Activated T-helper 9 cell treated with anti-CD3 and anti-CD28 coated beads, Interleukin-2, amount 50 U/mL, for 16 hours (primary cell): ENCODE measurements around the gene HK2.
"Not testable (repeated sequence)": the region's sequence is repeated elsewhere in the genome, so short reads cannot be mapped to it uniquely, and the experiment has no call there.

Experiments used
- DNase-seq: peaks from one replicate; pipeline ENCODE4 v3.0.0-alpha.2; 2020; ENCODE audit warnings: low read depth

The HK2 gene

DNA sequence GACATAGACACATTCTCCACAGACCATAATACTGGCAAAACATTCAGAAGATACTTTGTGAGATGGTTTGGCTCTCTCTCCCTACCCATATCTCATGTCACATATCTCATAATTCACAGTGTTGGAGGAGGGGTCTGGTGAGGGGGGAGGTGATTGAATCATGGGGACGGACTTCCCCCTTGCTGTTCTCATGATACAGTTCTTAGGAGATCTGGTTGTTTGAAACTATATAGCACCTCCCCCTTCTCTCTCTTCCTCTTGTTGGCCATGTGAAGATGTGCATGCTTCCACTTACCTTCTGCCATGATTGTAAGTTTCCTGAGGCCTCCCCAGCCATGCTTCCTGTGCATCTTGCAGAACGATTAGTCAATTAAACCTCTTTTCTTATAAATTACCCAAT is 61.1 kb downstream of the HK2 start:
- DNase-seq = no peak

- DNase-seq = no peak
Measured at GRCh38 chr2:74896232-74896631, 62.3 kb downstream of the HK2 start.

GRCh38 chr2:74900225-74900624 is 66.3 kb downstream of the HK2 start:
- not testable (repeated sequence) for DNase-seq

DNA sequence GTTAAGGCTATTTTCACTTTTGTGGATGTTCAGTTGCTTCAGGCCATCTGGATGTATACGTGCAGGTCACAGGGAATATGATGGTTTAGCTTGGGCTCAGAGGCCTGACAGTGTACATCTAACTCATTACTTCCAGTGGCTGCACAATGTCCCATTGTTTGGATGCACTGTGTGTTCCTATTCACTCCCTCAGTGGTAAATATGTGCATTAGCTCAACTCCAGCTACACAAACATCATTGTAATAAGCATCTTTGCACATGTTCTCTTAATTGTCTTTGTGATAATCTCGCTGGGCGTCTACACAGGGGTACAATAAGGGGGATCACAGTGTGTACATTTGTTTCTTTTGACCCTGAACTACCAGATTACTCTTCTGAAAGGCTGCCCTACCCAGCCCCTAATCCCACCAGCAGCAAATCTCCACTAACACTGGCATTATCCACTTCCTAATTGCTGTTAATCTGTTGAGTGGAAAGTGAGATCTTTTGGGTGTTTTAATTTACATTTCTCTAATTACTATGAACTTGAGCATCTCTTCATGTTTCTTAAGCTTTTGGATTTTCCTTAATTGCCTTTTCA is 68.4 kb downstream of the HK2 start:
- DNase-seq = no peak

DNA sequence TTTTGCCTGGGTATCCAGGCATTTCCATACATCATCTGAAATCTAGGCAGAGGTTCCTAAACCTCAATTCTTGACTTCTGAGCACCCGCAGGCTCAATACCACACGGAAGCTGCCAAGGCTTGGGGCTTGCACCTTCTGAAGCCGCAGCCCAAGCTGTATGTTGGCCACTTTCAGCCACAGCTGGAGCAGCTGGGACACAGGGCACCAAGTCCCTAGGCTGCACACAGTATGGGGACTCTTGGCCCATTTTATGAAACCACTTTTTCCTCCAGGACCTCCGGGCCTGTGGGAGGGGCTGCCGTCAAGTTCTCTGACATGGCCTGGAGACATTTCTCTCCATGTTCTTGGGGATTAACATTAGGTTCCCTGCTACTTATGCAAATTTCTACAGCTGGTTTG is 72.5 kb downstream of the HK2 start:
- no peak for DNase-seq

- DNase-seq = not testable (repeated sequence)
Measured at GRCh38 chr2:74907560-74907959, 73.6 kb downstream of the HK2 start.

- DNase-seq = no peak
Measured at GRCh38 chr2:74908748-74909444, 75.0 kb downstream of the HK2 start.

- no peak for DNase-seq
Measured at GRCh38 chr2:74910245-74910644, 76.3 kb downstream of the HK2 start.

DNA sequence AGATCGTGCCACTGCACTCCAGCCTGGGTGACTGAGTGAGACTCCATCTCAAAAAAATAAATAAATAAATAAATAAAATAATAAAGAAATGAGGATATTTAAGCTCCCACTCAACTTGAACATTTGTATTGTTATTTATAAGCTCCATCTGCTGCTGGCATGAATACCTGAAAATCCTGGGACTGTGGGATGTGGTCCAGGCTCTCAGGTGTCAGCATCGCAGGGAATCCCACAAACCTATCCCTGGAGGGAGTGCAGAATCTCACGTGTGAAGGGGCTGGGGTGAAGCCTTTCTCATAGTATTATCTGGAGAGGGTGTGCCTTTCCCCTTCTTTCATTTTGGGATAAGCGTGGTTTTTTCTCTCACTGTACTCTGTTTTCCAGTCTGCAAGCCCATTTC is 77.1 kb downstream of the HK2 start:
- no peak for DNase-seq

- no peak for DNase-seq
Measured at GRCh38 chr2:74915743-74916142, 81.8 kb downstream of the HK2 start.

- no peak for DNase-seq
Measured at GRCh38 chr2:74916394-74916793, 82.5 kb downstream of the HK2 start.

GRCh38 chr2:74917702-74918619 is 84.0 kb downstream of the HK2 start:
- DNase-seq = no peak

DNA sequence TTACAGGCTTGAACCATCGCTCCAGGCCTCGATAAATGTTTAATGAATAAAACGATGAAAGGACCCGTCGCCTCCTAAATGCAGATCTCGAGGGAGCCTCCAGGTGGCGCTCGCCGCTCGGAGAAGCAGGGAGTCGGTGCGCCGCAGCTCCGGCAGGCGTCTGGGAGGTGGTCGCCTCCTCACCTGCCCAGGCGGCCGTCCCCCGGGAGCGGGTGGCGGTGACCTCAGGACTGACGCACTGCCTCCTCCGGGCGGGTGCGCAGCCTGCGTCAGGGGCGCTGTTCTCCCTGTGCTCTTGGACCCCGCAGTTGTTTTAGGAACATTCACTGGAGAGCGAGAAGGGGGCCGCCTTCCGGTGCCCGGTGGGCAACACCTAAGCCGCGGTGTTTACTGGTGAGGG is 85.9 kb downstream of the HK2 start:
- peak; percentile 59 for DNase-seq

DNA sequence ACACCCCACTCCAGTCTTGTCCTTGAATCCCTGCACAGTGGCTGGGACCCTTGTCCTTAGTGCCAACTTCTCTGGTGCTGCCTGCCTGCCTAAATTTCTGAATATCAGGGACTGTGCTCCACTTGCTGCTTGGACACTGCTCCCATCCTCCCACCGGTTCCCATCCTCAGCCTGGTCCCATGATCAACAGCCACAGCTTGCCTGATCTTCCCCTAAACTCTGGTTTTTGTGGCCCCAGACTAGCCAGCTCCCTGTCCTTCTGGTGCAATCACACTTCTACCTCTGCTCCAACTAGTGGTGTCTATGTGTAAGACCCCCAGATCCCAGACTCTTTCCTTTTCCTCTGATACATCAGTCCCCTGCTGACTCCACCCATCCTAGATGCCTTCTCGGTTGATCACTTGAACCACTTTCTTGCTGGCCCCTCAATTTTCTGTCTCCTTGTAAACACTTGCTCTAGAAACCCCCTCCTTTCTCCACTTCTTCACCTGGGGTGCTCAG is 87.4 kb downstream of the HK2 start:
- DNase-seq = no peak

DNA sequence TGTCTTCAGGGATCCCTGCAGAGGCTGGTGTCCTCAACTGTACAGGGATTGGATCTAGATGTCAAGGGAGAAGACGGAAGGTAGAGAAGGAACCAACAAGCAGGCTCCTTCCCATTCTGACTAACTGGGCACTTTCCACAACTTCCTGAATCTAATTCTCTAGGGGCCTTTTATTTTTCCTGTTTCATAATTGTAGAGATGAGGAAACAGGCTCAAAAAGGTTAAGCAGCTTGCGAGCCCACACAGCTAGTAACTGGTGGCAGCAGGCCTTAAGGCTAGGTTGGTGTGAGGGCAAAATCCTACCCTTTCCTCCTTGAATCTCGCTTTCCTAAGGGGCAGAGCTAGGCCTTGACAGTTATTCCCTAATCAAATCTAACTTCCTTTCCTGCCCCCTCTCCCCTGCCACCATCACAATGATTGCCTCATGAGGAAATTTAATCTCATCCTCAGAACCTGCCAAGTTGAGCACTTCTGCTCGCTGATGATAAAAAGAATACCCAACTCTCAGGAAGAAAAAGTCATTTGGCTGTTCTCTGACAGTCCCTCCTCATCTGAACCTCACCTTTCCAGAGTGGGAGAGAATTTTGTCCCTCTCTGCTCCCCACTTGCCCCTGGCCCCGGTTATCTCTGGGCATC is 88.8 kb downstream of the HK2 start:
- DNase-seq = no peak

DNA sequence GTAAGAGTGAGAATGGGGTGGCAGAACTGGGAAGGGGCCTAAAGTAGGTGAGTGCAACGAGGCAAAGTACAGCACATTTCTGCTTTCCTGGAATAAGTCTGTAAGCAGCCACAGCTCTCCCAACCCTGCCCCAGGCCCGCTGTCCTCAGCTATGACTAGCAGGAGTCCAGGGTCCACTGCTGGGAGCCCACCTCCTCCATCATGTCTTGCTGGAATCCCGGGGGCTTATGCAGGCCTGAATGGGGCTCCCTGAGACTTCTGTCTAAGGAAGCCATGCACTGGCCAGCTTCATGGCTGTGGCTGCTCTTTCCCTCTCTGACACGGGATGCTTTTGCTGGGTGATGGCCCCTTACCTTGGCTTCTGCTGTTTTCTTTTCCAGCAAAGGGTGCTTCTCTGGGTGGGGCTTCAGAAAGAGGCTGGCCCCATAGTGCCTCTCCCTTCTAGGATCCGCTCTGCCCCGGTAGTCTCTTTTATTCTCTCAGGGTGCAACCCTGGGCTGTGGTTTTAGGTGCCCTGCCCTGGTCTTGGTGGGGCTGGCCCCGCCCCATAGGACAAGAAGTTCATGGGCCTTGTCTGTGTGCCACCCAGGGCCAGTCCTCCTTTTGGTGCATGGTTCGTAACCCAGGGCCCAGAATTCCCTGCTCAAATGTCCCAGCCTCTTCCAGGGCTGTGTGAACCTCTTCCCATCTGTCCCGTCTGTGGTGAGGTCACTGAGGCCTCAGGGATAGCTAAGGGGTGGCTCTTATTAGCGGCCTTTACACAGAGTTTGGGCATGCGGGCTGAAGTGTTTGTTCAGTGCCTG is 90.7 kb downstream of the HK2 start:
- DNase-seq = no peak

GRCh38 chr2:74925361-74925786 is 91.4 kb downstream of the HK2 start:
- no peak for DNase-seq

- no peak for DNase-seq
Measured at GRCh38 chr2:74927621-74928020, 93.7 kb downstream of the HK2 start.

DNA sequence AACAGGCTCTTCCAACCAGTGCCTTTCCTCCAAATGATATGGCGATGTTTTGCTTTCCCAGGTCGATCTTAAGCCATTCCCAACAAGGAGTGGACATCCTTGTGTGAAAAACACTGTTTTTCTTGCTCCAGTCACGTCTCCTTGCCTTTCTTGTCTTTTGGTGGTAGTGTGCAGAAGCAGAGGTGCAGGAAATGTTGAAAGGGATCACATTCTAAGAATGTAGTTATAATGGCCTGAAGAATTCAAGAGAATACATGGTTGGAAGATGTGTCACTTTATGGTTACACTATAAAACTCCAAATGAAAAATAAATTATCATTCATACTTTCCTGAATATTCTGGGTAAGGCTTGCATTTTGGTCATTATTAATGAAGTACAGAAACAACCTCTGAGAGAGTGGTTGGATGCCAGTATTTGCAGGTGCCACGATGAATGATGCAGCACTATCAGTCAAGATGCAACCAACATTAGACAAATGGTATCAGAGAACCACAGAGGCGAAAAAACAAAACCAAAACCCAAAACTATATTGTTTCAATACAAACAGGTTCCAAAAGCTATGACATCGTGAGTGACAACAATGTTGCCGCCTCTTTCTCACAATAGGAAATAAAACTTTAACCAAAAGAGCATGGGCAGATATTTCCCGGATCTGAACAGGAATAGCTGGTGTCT is 97.0 kb downstream of the HK2 start:
- no peak for DNase-seq

- DNase-seq = no peak
Measured at GRCh38 chr2:74931940-74932339, 98.0 kb downstream of the HK2 start.

DNA sequence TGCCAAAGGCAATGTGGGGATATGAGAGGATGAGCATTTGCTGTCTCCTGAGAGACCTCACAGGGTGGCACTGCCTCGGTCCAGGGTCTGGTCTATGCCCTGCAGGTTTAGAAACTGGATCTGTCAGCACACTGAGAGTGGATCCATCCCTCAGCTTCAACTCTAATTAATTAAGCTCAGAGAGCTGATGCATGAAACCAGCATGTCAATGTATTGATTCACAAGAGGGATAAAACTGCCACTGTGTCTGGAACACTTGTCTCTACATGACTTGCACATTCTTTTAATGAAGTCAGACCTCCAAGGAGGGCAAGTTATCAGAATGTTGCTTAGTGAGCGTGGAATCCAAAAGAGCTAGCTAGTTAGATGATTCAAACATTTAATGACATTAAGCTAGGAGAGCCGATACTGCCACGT is 102.1 kb downstream of the HK2 start:
- DNase-seq = no peak
